IMR-90 (cell line): ENCODE data around the gene HCFC1R1. TPM values are rescaled to one million over a fixed set of nuclear protein-coding genes. Genes with fewer than 3 reads are reported as not detected.

ENCODE experiments used
- ATAC-seq: fragments of 200-7000 bp; cut with Tn5 transposase; 2 replicates; pipeline ENCODE4 v1.9.1; 2020; ENCODE audit warnings: low read depth, mild to moderate bottlenecking, moderate library complexity
- BruUV-seq: library from RNA; stranded (reverse); fragments of 400-500 nt; replicated peaks from 2 replicates; lab custom pipeline; 2021; lab: Mats Ljungman, UMichigan
- CTCF ChIA-PET: fragments of 300-600 bp; formaldehyde crosslinking; extraction: SDS; loops from one replicate; lab custom pipeline; 2021; ENCODE audit warnings: antibody characterized with exemption; lab: Yijun Ruan, JAX
- POLR2A ChIA-PET: fragments of 300-600 bp; sonication (Branson Sonifier 250); formaldehyde crosslinking; loops from one replicate; lab custom pipeline; 2022; ENCODE audit warnings: antibody characterized with exemption; ENCODE audit not compliant: unreplicated experiment; lab: Charles Lee
- DNase-seq: peaks from one replicate; pipeline ENCODE4 v3.0.0; 2013
- H2AFZ ChIP-seq: replicated peaks from 2 replicates; pipeline ENCODE3; 2013; ENCODE audit warnings: low read length, mild to moderate bottlenecking; ENCODE audit not compliant: poor library complexity
- H2AK5ac ChIP-seq: 2 replicates; pipeline ENCODE4 v1.6.1; 2013; ENCODE audit warnings: low read depth, low read length, inconsistent platforms
- H2AK9ac ChIP-seq: replicated peaks from 2 replicates; pipeline ENCODE3; 2013; ENCODE audit warnings: mild to moderate bottlenecking, low read depth, low read length, moderate library complexity; ENCODE audit not compliant: poor library complexity
- H2BK120ac ChIP-seq: 2 replicates; pipeline ENCODE4 v1.6.1; 2013; ENCODE audit warnings: low read depth, low read length, inconsistent platforms
- H2BK15ac ChIP-seq: 3 replicates; pipeline ENCODE4 v1.6.1; 2013; ENCODE audit warnings: low read depth, low read length, inconsistent platforms
- H2BK20ac ChIP-seq: 2 replicates; pipeline ENCODE4 v1.6.1; 2013; ENCODE audit warnings: low read depth, mild to moderate bottlenecking, inconsistent platforms, low read length, moderate library complexity
- H2BK5ac ChIP-seq: 2 replicates; pipeline ENCODE4 v1.6.1; 2013; ENCODE audit warnings: mild to moderate bottlenecking, low read depth, low read length, inconsistent platforms; ENCODE audit not compliant: poor library complexity, severe bottlenecking
- H3K14ac ChIP-seq: replicated peaks from 2 replicates; pipeline ENCODE4 v1.6.1; 2013; ENCODE audit warnings: low read depth, low read length, inconsistent platforms
- H3K18ac ChIP-seq: 2 replicates; pipeline ENCODE4 v1.6.1; 2013; ENCODE audit warnings: low read depth, low read length, control low read depth
- H3K23ac ChIP-seq: 2 replicates; pipeline ENCODE4 v1.6.1; 2013; ENCODE audit warnings: low read depth, low read length, inconsistent platforms
- H3K27ac ChIP-seq: 2 replicates; pipeline ENCODE4 v1.5.1; 2013; ENCODE audit warnings: mild to moderate bottlenecking, control low read depth, low read length; ENCODE audit not compliant: insufficient read depth
- H3K27me3 ChIP-seq: 2 replicates; pipeline ENCODE4 v1.6.1; 2013; ENCODE audit warnings: low read length; ENCODE audit not compliant: control insufficient read depth, insufficient read depth
- H3K36me3 ChIP-seq: 2 replicates; pipeline ENCODE4 v1.6.1; 2013; ENCODE audit warnings: low read length, mixed read lengths; ENCODE audit not compliant: control insufficient read depth, insufficient read depth
- H3K4ac ChIP-seq: 2 replicates; pipeline ENCODE4 v1.6.1; 2013; ENCODE audit warnings: low read depth, low read length, inconsistent platforms
- H3K4me1 ChIP-seq: 2 replicates; pipeline ENCODE4 v1.6.1; 2013; ENCODE audit warnings: low read length, mixed read lengths; ENCODE audit not compliant: control insufficient read depth, insufficient read depth
- H3K4me2 ChIP-seq: 2 replicates; pipeline ENCODE4 v1.6.1; 2013; ENCODE audit warnings: low read depth, mild to moderate bottlenecking, control low read depth, low read length, moderate library complexity
- H3K4me3 ChIP-seq: 2 replicates; pipeline ENCODE4 v1.5.1; 2013; ENCODE audit warnings: low read depth, mild to moderate bottlenecking, control low read depth, low read length, moderate library complexity; ENCODE audit not compliant: insufficient read depth
- H3K56ac ChIP-seq: 2 replicates; pipeline ENCODE4 v1.6.1; 2013; ENCODE audit warnings: low read length, inconsistent platforms; ENCODE audit not compliant: insufficient read depth; ENCODE audit errors: extremely low read depth
- H3K79me1 ChIP-seq, 2 experiments: 2 replicates each; pipeline ENCODE4 v1.6.1; 2013; ENCODE audit warnings: low read length in 2 of 2, inconsistent platforms in 1 of 2, low read depth in 1 of 2
- H3K9ac ChIP-seq: 2 replicates; pipeline ENCODE4 v1.6.1; 2013; ENCODE audit warnings: low read depth, low read length, control low read depth
- H3K9me1 ChIP-seq: 2 replicates; pipeline ENCODE4 v1.6.1; 2013; ENCODE audit warnings: low read length, inconsistent platforms; ENCODE audit not compliant: insufficient read depth
- H3K9me3 ChIP-seq: 2 replicates; pipeline ENCODE4 v1.6.1; 2013; ENCODE audit warnings: low read length; ENCODE audit not compliant: control insufficient read depth, insufficient read depth
- H4K20me1 ChIP-seq: 2 replicates; pipeline ENCODE4 v1.6.1; 2013; ENCODE audit warnings: low read length, inconsistent platforms; ENCODE audit not compliant: insufficient read depth
- H4K5ac ChIP-seq: 2 replicates; pipeline ENCODE4 v1.6.1; 2013; ENCODE audit warnings: mild to moderate bottlenecking, low read depth, low read length, control low read depth
- H4K8ac ChIP-seq, 2 experiments: 2 replicates each; pipeline ENCODE4 v1.6.1; 2013; ENCODE audit warnings: low read depth in 2 of 2, low read length in 2 of 2, control low read depth in 1 of 2, inconsistent platforms in 1 of 2
- H4K91ac ChIP-seq: 2 replicates; pipeline ENCODE4 v1.6.1; 2013; ENCODE audit warnings: low read depth, low read length, inconsistent platforms; ENCODE audit not compliant: insufficient read depth
- MAFK ChIP-seq: IDR thresholded peaks from 2 replicates; pipeline ENCODE4 v1.6.1; 2012; ENCODE audit warnings: low read depth, low read length, improper control_type of control experiment
- NFE2L2 ChIP-seq: fragments of 150-350 bp; IDR thresholded peaks from 2 replicates; pipeline ENCODE4 v1.6.1; 2016; ENCODE audit warnings: low read depth, mild to moderate bottlenecking, low read length
- POLR2A ChIP-seq: IDR thresholded peaks from 2 replicates; pipeline ENCODE4 v1.6.1; 2012; ENCODE audit warnings: mild to moderate bottlenecking, low read depth, low read length
- WGBS, 2 experiments: methylation state at CpG; one replicate each; pipeline versions ENCODE4 v1.1.5 to v1.1.7; 2013; ENCODE audit warnings: missing lambda C conversion rate in 2 of 2; ENCODE audit not compliant: insufficient read length in 1 of 2; ENCODE audit errors: extremely low coverage in 2 of 2; 5-methylcytosine and 5-hydroxymethylcytosine counted together
- dilution Hi-C: fragments of 300-500 bp; cut with HindIII; formaldehyde crosslinking; loops from one replicate; pipeline ENCODE4 v1.14.3; 2018; ENCODE audit warnings: low sequenced_read_pairs; ENCODE audit not compliant: unreplicated experiment
- in situ Hi-C: fragments of 300-500 bp; cut with MboI; formaldehyde crosslinking; loops from 3 replicates; pipeline ENCODE4 v1.14.3; 2019; ENCODE audit warnings: low sequenced_read_pairs, inconsistent platforms, mixed read lengths
- intact Hi-C: fragments of 100-400 bp; cut with micrococcal nuclease; formaldehyde crosslinking; loops from 2 replicates; pipeline ENCODE4 v1.10.0; 2022
- polyA plus RNA-seq, 3 experiments: library from polyadenylated mRNA; depleted of rRNA; stranded (reverse); fragments of >200 nt; gene quantifications; 2 replicates each; pipeline ENCODE4 v1.2.3, GENCODE V29; 2012; ENCODE audit warnings: low replicate concordance in 1 of 3
- total RNA-seq: library from RNA; depleted of rRNA; stranded (reverse); fragments of >200 nt; gene quantifications from 2 replicates; pipeline ENCODE4 v1.2.3, GENCODE V29; 2012

The HCFC1R1 gene
- total and polyA plus RNA-seq, 2 of the 4 experiments (the other 2 are of a cell fraction), result 7.2 to 57.9 TPM

- H2BK15ac ChIP-seq, result no peak overlapping the region
- H3K36me3 ChIP-seq, result no peaks in the 10 kb centered on the region
- H3K23ac ChIP-seq, result no peak overlapping the region
- ChIA-PET CTCF (no interaction called here), POLR2A (no interaction called here)
- H3K4ac ChIP-seq, result no peak overlapping the region
- no peak overlapping the region for H2BK120ac ChIP-seq
- DNase-seq, result no peak
- peaks cover 24% of the 10 kb centered on the region for H3K9me1 ChIP-seq
- H3K27ac ChIP-seq, result no peak overlapping the region
- H2BK20ac ChIP-seq, result no peak overlapping the region
- H3K27me3 ChIP-seq, result no peaks in the 10 kb centered on the region; the same call in 1 of the 2 replicates
- H3K79me1 ChIP-seq, result peaks cover 6 to 33% of the 10 kb centered on the region in 2 experiments; a peak in 2 of 4 replicates
- WGBS, 2 experiments, result 50% methylated on average over 2 of the region's 6 CpGs; no CpG with 5 or more reads in 1 of the 2 experiments
- H3K56ac ChIP-seq, result no peak overlapping the region
- H3K18ac ChIP-seq, result no peak overlapping the region
- H3K9me3 ChIP-seq, result no peaks in the 10 kb centered on the region
- H3K4me1 ChIP-seq, result peaks cover 17% of the 10 kb centered on the region
- in situ Hi-C loops (loop anchor here (5.0 kb wide), 1 partner anchor 40 kb away; no protein-coding TSS in a partner anchor), dilution Hi-C loops (no loop called here), intact Hi-C loops (no loop called here)
- no peak overlapping the region for H4K91ac ChIP-seq
- no peak overlapping the region for H4K8ac ChIP-seq
- no TSS peak for BruUV-seq
- no peak overlapping the region for H4K5ac ChIP-seq
- H2AFZ ChIP-seq, result no peak overlapping the region
- no peak overlapping the region for H2AK5ac ChIP-seq
- TF ChIP-seq NFE2L2, result no peak
- no peak for TF ChIP-seq MAFK
- TF ChIP-seq POLR2A, result no peak
- no peak overlapping the region for H3K4me2 ChIP-seq
- no peaks in the 10 kb centered on the region for H4K20me1 ChIP-seq
- H3K9ac ChIP-seq, result no peak overlapping the region
- no peak overlapping the region for H3K4me3 ChIP-seq
- H2AK9ac ChIP-seq, result no peak overlapping the region
- H3K14ac ChIP-seq, result no peak overlapping the region
- ATAC-seq, result no peak
- no peak overlapping the region for H2BK5ac ChIP-seq
Measured at GRCh38 chr16:3062553-3062952, 38.8 kb upstream of the HCFC1R1 start.
